H9 (cell line): ENCODE measurements around the gene SERP1. TPM values are rescaled to one million over a fixed set of nuclear protein-coding genes. Genes with fewer than 3 reads are reported as not detected.

Experiments used
- DNase-seq: peaks from one replicate; pipeline ENCODE4 v3.0.0-alpha.2; 2017
- H2AFZ ChIP-seq: one replicate; pipeline ENCODE4 v1.6.1; 2013; ENCODE audit warnings: mild to moderate bottlenecking, low read length, control low read depth, moderate library complexity
- H2AK5ac ChIP-seq: 2 replicates; pipeline ENCODE4 v1.6.1; 2013; ENCODE audit warnings: low read length, control low read depth, mixed read lengths; ENCODE audit not compliant: insufficient read length
- H2BK120ac ChIP-seq: one replicate; pipeline ENCODE4 v1.6.1; 2013; ENCODE audit warnings: low read depth, mild to moderate bottlenecking, low read length, control low read depth, inconsistent platforms; ENCODE audit not compliant: poor library complexity, severe bottlenecking
- H2BK12ac ChIP-seq: 2 replicates; pipeline ENCODE4 v1.6.1; 2013; ENCODE audit warnings: low read length, control low read depth, mixed read lengths, low read depth; ENCODE audit not compliant: insufficient read length
- H2BK15ac ChIP-seq: 2 replicates; pipeline ENCODE4 v1.6.1; 2013; ENCODE audit warnings: low read depth, low read length, control low read depth
- H2BK20ac ChIP-seq: one replicate; pipeline ENCODE4 v1.6.1; 2013; ENCODE audit warnings: low read depth, mild to moderate bottlenecking, low read length, control low read depth, inconsistent platforms; ENCODE audit not compliant: poor library complexity, severe bottlenecking
- H2BK5ac ChIP-seq: 2 replicates; pipeline ENCODE4 v1.6.1; 2013; ENCODE audit warnings: low read length, control low read depth, mixed read lengths; ENCODE audit not compliant: insufficient read length
- H3K14ac ChIP-seq: 2 replicates; pipeline ENCODE4 v1.6.1; 2013; ENCODE audit warnings: low read length, control low read depth; ENCODE audit not compliant: insufficient read depth
- H3K18ac ChIP-seq: 2 replicates; pipeline ENCODE4 v1.6.1; 2013; ENCODE audit warnings: low read depth, mild to moderate bottlenecking, mixed read lengths, low read length, control low read depth; ENCODE audit not compliant: insufficient read length
- H3K23ac ChIP-seq: 2 replicates; pipeline ENCODE4 v1.6.1; 2013; ENCODE audit warnings: low read length, control low read depth, mixed read lengths, low read depth; ENCODE audit not compliant: insufficient read length
- H3K23me2 ChIP-seq: 2 replicates; pipeline ENCODE4 v1.6.1; 2013; ENCODE audit warnings: low read depth, mild to moderate bottlenecking, mixed read lengths, low read length, control low read depth; ENCODE audit not compliant: insufficient read length, poor library complexity, severe bottlenecking
- H3K27ac ChIP-seq: 2 replicates; pipeline ENCODE4 v1.5.1; 2013; ENCODE audit warnings: low read length, control low read depth, mixed read lengths, low read depth; ENCODE audit not compliant: insufficient read length
- H3K27me3 ChIP-seq: 2 replicates; pipeline ENCODE4 v1.6.1; 2013; ENCODE audit warnings: low read length, control low read depth, inconsistent platforms; ENCODE audit not compliant: insufficient read depth
- H3K4ac ChIP-seq: 2 replicates; pipeline ENCODE4 v1.6.1; 2013; ENCODE audit warnings: low read depth, mild to moderate bottlenecking, control low read depth, inconsistent platforms, low read length, moderate library complexity
- H3K4me1 ChIP-seq: 2 replicates; pipeline ENCODE4 v1.6.1; 2013; ENCODE audit warnings: low read length, control low read depth, inconsistent platforms; ENCODE audit not compliant: insufficient read depth
- H3K4me2 ChIP-seq: 2 replicates; pipeline ENCODE4 v1.6.1; 2013; ENCODE audit warnings: low read length, control low read depth, mixed read lengths; ENCODE audit not compliant: insufficient read length, insufficient read depth
- H3K56ac ChIP-seq: 2 replicates; pipeline ENCODE4 v1.6.1; 2013; ENCODE audit warnings: low read depth, mild to moderate bottlenecking, mixed read lengths, low read length, control low read depth; ENCODE audit not compliant: insufficient read length
- H3K79me1 ChIP-seq: 2 replicates; pipeline ENCODE4 v1.6.1; 2013; ENCODE audit warnings: low read depth, mild to moderate bottlenecking, moderate library complexity, low read length, control low read depth, inconsistent platforms; ENCODE audit not compliant: insufficient read depth, poor library complexity, severe bottlenecking
- H3K79me2 ChIP-seq: 2 replicates; pipeline ENCODE4 v1.6.1; 2013; ENCODE audit warnings: low read length, control low read depth, inconsistent platforms; ENCODE audit not compliant: insufficient read depth
- H3K9ac ChIP-seq: 2 replicates; pipeline ENCODE4 v1.6.1; 2013; ENCODE audit warnings: low read length, control low read depth, mixed read lengths; ENCODE audit not compliant: insufficient read length; ENCODE audit errors: extremely low read depth
- H3K9me3 ChIP-seq: one replicate; pipeline ENCODE4 v1.6.1; 2013; ENCODE audit warnings: low read depth, low read length, inconsistent platforms; ENCODE audit not compliant: control insufficient read depth
- H3T11ph ChIP-seq: one replicate; pipeline ENCODE4 v1.6.1; 2013; ENCODE audit warnings: mild to moderate bottlenecking, low read length, control low read depth, inconsistent platforms
- H4K20me1 ChIP-seq: one replicate; pipeline ENCODE4 v1.6.1; 2013; ENCODE audit not compliant: control insufficient read depth, insufficient read length, insufficient read depth
- H4K5ac ChIP-seq: 2 replicates; pipeline ENCODE4 v1.6.1; 2013; ENCODE audit warnings: low read depth, mild to moderate bottlenecking, mixed read lengths, low read length, control low read depth; ENCODE audit not compliant: insufficient read length
- H4K8ac ChIP-seq: replicated peaks from 2 replicates; pipeline ENCODE4 v1.6.1; 2013; ENCODE audit warnings: low read length, control low read depth, mixed read lengths, low read depth; ENCODE audit not compliant: insufficient read length
- H4K91ac ChIP-seq: 2 replicates; pipeline ENCODE4 v1.6.1; 2013; ENCODE audit warnings: low read depth, mild to moderate bottlenecking, moderate library complexity, mixed read lengths, low read length, control low read depth; ENCODE audit not compliant: insufficient read length
- H3K27ac Mint-ChIP-seq, 3 experiments: 2 replicates in 2 of 3; 3 replicates in 1 of 3; pipeline ENCODE4 v1.8.0; 2020 to 2021; ENCODE audit warnings: mixed read lengths in 3 of 3, mild to moderate bottlenecking in 1 of 3, moderate library complexity in 1 of 3
- H3K27me3 Mint-ChIP-seq: 2 replicates; pipeline ENCODE4 v1.8.0; 2021; ENCODE audit warnings: low read depth, mild to moderate bottlenecking, moderate library complexity, mixed read lengths
- H3K36me3 Mint-ChIP-seq, 3 experiments: 2 replicates in 2 of 3; 3 replicates in 1 of 3; pipeline ENCODE4 v1.8.0; 2020 to 2021; ENCODE audit warnings: low read depth in 3 of 3, mixed read lengths in 3 of 3; ENCODE audit not compliant: insufficient read depth in 1 of 3
- H3K4me1 Mint-ChIP-seq, 2 experiments: 2 replicates each; pipeline ENCODE4 v1.8.0; 2020; ENCODE audit warnings: mixed read lengths in 2 of 2
- H3K4me3 Mint-ChIP-seq, 2 experiments: 2 replicates in 1 of 2; 3 replicates in 1 of 2; pipeline ENCODE4 v1.8.0; 2020 to 2021; ENCODE audit warnings: mild to moderate bottlenecking in 2 of 2, mixed read lengths in 2 of 2, moderate library complexity in 1 of 2
- H3K9me3 Mint-ChIP-seq, 2 experiments: 2 replicates in 1 of 2; 3 replicates in 1 of 2; pipeline ENCODE4 v1.8.0; 2020; ENCODE audit warnings: mild to moderate bottlenecking in 2 of 2, mixed read lengths in 2 of 2, moderate library complexity in 1 of 2
- WGBS: extraction: QIAGEN DNeasy Blood & Tissue Kit; methylation state at CpG from one replicate; pipeline ENCODE4 v1.1.7; 2013; ENCODE audit warnings: missing lambda C conversion rate, low lambda C conversion rate, mixed read lengths; ENCODE audit not compliant: insufficient read length; ENCODE audit errors: extremely low coverage; 5-methylcytosine and 5-hydroxymethylcytosine counted together
- total RNA-seq: library from RNA; stranded (reverse); gene quantifications from 2 replicates; pipeline ENCODE4 v1.2.1, GENCODE V29; 2021
- TF ChIP-seq, protein P1 (sequence below): fragments of 200-600 bp; sonication (generic); conservative IDR thresholded peaks from 3 replicates; pipeline ENCODE4 v1.8.0; 2021; ENCODE audit warnings: antibody characterized with exemption, mild to moderate bottlenecking

SERP1 gene
- total RNA-seq, 1 experiment from 2014 or later = 84.8 TPM

DNA sequence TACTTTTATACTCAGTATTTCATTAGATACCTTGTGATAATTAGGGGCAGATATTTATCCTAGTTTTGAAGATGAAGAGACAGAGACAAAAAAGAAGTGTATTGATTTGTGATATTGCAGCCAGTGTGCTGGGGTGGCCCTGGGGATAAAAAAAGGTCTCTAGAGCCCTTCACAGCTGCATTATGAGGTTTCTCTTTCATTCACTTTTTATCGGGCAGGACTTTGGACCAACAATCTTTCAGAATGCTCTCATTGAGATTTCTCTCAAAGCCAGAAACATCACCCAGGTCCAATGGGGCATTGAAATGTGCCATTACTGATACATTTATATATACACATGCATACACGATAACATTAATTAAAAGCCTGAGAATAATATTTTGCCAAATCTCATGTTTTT, 36.3 kb upstream of the SERP1 start:
- Histone ChIP-seq H3K14ac (no peak overlapping the region), H3K27me3 (no peaks in the 10 kb centered on the region), H3K23me2 (no peaks in the 10 kb centered on the region), H3K9me3 (no peaks in the 10 kb centered on the region), H3K56ac (no peak overlapping the region), H4K91ac (no peak overlapping the region), H2AFZ (no peak overlapping the region), H3K79me1 (no peaks in the 10 kb centered on the region), H2BK20ac (no peak overlapping the region), H3K79me2 (no peaks in the 10 kb centered on the region; the same call in 1 of the 2 replicates), H3K4me1 (no peaks in the 10 kb centered on the region), H3T11ph (no peak overlapping the region), H3K18ac (no peak overlapping the region), H4K20me1 (no peaks in the 10 kb centered on the region), H2BK5ac (no peak overlapping the region), H2AK5ac (no peak overlapping the region), H2BK120ac (no peak overlapping the region), H3K27ac (no peak overlapping the region), H2BK12ac (no peak overlapping the region), H3K9ac (no peak overlapping the region), H2BK15ac (no peak overlapping the region), H3K4me2 (no peak overlapping the region), H4K8ac (no peak overlapping the region), H3K23ac (no peak overlapping the region), H4K5ac (no peak overlapping the region), H3K4ac (no peak overlapping the region)
- H3K36me3 Mint-ChIP-seq = peaks cover 24 to 63% (median 41%) of the 10 kb centered on the region in 3 experiments; a peak in 6 of 7 replicates
- H3K9me3 Mint-ChIP-seq = no peaks in the 10 kb centered on the region
- H3K4me1 Mint-ChIP-seq = no peaks in the 10 kb centered on the region
- no peak overlapping the region for H3K4me3 Mint-ChIP-seq
- no CpG with 5 or more reads among the region's 2 CpGs for WGBS
- H3K27me3 Mint-ChIP-seq = no peaks in the 10 kb centered on the region
- no peak for DNase-seq
- TF ChIP-seq, protein P1, sequence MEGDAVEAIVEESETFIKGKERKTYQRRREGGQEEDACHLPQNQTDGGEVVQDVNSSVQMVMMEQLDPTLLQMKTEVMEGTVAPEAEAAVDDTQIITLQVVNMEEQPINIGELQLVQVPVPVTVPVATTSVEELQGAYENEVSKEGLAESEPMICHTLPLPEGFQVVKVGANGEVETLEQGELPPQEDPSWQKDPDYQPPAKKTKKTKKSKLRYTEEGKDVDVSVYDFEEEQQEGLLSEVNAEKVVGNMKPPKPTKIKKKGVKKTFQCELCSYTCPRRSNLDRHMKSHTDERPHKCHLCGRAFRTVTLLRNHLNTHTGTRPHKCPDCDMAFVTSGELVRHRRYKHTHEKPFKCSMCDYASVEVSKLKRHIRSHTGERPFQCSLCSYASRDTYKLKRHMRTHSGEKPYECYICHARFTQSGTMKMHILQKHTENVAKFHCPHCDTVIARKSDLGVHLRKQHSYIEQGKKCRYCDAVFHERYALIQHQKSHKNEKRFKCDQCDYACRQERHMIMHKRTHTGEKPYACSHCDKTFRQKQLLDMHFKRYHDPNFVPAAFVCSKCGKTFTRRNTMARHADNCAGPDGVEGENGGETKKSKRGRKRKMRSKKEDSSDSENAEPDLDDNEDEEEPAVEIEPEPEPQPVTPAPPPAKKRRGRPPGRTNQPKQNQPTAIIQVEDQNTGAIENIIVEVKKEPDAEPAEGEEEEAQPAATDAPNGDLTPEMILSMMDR = no peak
- no peak overlapping the region for H3K27ac Mint-ChIP-seq
